A673 (cell line): ENCODE results near the gene GSTM3.

Experiments
- CTCF ChIP-seq: fragments of 300-800, 200-600 bp; sonication (generic); conservative IDR thresholded peaks from 2 replicates; pipeline ENCODE4 v1.5.1; 2017; ENCODE audit warnings: low read depth, mild to moderate bottlenecking, antibody characterized with exemption, low read length, moderate library complexity, mixed read lengths
- EZH2 ChIP-seq: fragments of 200-600 bp; sonication (generic); IDR thresholded peaks from 2 replicates; pipeline ENCODE4 v1.6.1; 2017; ENCODE audit warnings: borderline replicate concordance, low read depth, mild to moderate bottlenecking, mixed read lengths, antibody characterized with exemption, low read length; ENCODE audit not compliant: poor library complexity, severe bottlenecking

GRCh38 chr1:109777436-109777835, 36.6 kb upstream of the GSTM3 start:
- TF ChIP-seq CTCF (no peak), EZH2 (no peak)
